Neural cell (in vitro differentiated cells): ENCODE data around the gene BRSK2. TPM values are rescaled to one million over a fixed set of nuclear protein-coding genes. Genes with fewer than 3 reads are reported as not detected.

Source experiments
- H2AFZ ChIP-seq: fragments of 200-600, 300-800 bp; sonication (generic), shearing (Covaris generic); 2 replicates; pipeline ENCODE4 v1.6.0; 2014; ENCODE audit warnings: low read depth, mild to moderate bottlenecking, antibody characterized with exemption, low read length, moderate library complexity
- H3F3A ChIP-seq: fragments of 200-600 bp; shearing (Covaris generic); 2 replicates; pipeline ENCODE4 v1.6.1; 2016; ENCODE audit warnings: mild to moderate bottlenecking, moderate library complexity, mixed read lengths, antibody characterized with exemption, low read length; ENCODE audit not compliant: insufficient read depth, poor library complexity, severe bottlenecking
- H3K27ac ChIP-seq: fragments of 200-600, 300-800 bp; sonication (generic), shearing (Covaris generic); 2 replicates; pipeline ENCODE4 v1.5.1; 2014; ENCODE audit warnings: mild to moderate bottlenecking, low read length, moderate library complexity
- H3K27me3 ChIP-seq: fragments of 300-800, 200-600 bp; sonication (generic), shearing (Covaris generic); 2 replicates; pipeline ENCODE4 v1.6.0; 2014; ENCODE audit warnings: mild to moderate bottlenecking, low read depth, low read length, moderate library complexity; ENCODE audit not compliant: insufficient read depth
- H3K36me3 ChIP-seq: fragments of 300-800, 200-600 bp; sonication (generic), shearing (Covaris generic); 2 replicates; pipeline ENCODE4 v1.5.1; 2014; ENCODE audit warnings: mild to moderate bottlenecking, antibody characterized with exemption, low read length, moderate library complexity; ENCODE audit not compliant: insufficient read depth
- H3K4me2 ChIP-seq: fragments of 300-800, 200-600 bp; sonication (generic), shearing (Covaris generic); 2 replicates; pipeline ENCODE4 v1.6.0; 2014; ENCODE audit warnings: mild to moderate bottlenecking, low read length
- H3K4me3 ChIP-seq: fragments of 300-800, 200-600 bp; sonication (generic), shearing (Covaris generic); 2 replicates; pipeline ENCODE4 v1.5.1; 2014; ENCODE audit warnings: mild to moderate bottlenecking, low read length, moderate library complexity
- H3K79me2 ChIP-seq: fragments of 200-600 bp; shearing (Covaris generic); replicated peaks from 2 replicates; pipeline ENCODE4 v1.6.0; 2014; ENCODE audit warnings: mild to moderate bottlenecking, low read length, moderate library complexity; ENCODE audit not compliant: insufficient read depth
- H3K9ac ChIP-seq: fragments of 300-800, 200-600 bp; sonication (generic), shearing (Covaris generic); 2 replicates; pipeline ENCODE4 v1.6.1; 2016; ENCODE audit warnings: mild to moderate bottlenecking, low read length, mixed read lengths
- H3K9me2 ChIP-seq: fragments of 200-600 bp; shearing (Covaris generic); 2 replicates; pipeline ENCODE4 v1.6.1; 2016; ENCODE audit warnings: mild to moderate bottlenecking, low read length, mixed read lengths; ENCODE audit not compliant: insufficient read depth
- H3K9me3 ChIP-seq: fragments of 200-600, 300-800 bp; sonication (generic), shearing (Covaris generic); 2 replicates; pipeline ENCODE4 v1.6.1; 2016; ENCODE audit warnings: mild to moderate bottlenecking, mixed run types, low read length, moderate library complexity, mixed read lengths
- H4K20me1 ChIP-seq: fragments of 200-600 bp; shearing (Covaris generic); 2 replicates; pipeline ENCODE4 v1.6.1; 2016; ENCODE audit warnings: mild to moderate bottlenecking, mixed run types; ENCODE audit not compliant: insufficient read depth
- EP300 ChIP-seq: fragments of 450-650 bp; conservative IDR thresholded peaks from 2 replicates; pipeline ENCODE4 v1.6.1; 2014; ENCODE audit warnings: antibody characterized with exemption, mild to moderate bottlenecking, moderate library complexity; ENCODE audit not compliant: poor library complexity, severe bottlenecking
- EZH2 ChIP-seq: fragments of 200-600, 300-800 bp; shearing (Covaris generic), sonication (generic); IDR thresholded peaks from 2 replicates; pipeline ENCODE4 v1.6.1; 2014; ENCODE audit warnings: antibody characterized with exemption, low read length, borderline replicate concordance, mild to moderate bottlenecking; ENCODE audit not compliant: insufficient read depth, poor library complexity, severe bottlenecking
- MXI1 ChIP-seq: fragments of 450-650 bp; conservative IDR thresholded peaks from 2 replicates; pipeline ENCODE4 v1.6.1; 2014; ENCODE audit warnings: antibody characterized with exemption, mild to moderate bottlenecking; ENCODE audit not compliant: poor library complexity, severe bottlenecking
- POLR2AphosphoS5 ChIP-seq: IDR thresholded peaks from 2 replicates; pipeline ENCODE4 v1.6.1; 2012
- RAD21 ChIP-seq: fragments of 450-650 bp; conservative IDR thresholded peaks from 2 replicates; pipeline ENCODE4 v1.6.1; 2014; ENCODE audit warnings: antibody characterized with exemption, mild to moderate bottlenecking, moderate library complexity
- SMC3 ChIP-seq: fragments of 450-650 bp; conservative IDR thresholded peaks from 2 replicates; pipeline ENCODE4 v1.6.1; 2014; ENCODE audit warnings: antibody characterized with exemption, mild to moderate bottlenecking, moderate library complexity; ENCODE audit not compliant: poor library complexity
- TAF1 ChIP-seq: IDR thresholded peaks from 2 replicates; pipeline ENCODE4 v1.6.1; 2012; ENCODE audit warnings: low read depth
- polyA plus RNA-seq: library from polyadenylated mRNA; depleted of rRNA; stranded (reverse); fragments of >200 nt; gene quantifications from 2 replicates; pipeline ENCODE4 v1.2.3, GENCODE V29; 2014
- TF ChIP-seq, protein P1 (sequence below): fragments of 450-650 bp; IDR thresholded peaks from 2 replicates; pipeline ENCODE4 v1.5.1; 2014; ENCODE audit warnings: antibody characterized with exemption, mild to moderate bottlenecking, moderate library complexity; ENCODE audit not compliant: poor library complexity, severe bottlenecking
- TF ChIP-seq, protein P2 (sequence below): IDR thresholded peaks from 2 replicates; pipeline ENCODE4 v1.6.1; 2012; ENCODE audit warnings: borderline replicate concordance

Gene BRSK2
- polyA plus RNA-seq, 1 donor from 2014 or later: 47.5 TPM

DNA sequence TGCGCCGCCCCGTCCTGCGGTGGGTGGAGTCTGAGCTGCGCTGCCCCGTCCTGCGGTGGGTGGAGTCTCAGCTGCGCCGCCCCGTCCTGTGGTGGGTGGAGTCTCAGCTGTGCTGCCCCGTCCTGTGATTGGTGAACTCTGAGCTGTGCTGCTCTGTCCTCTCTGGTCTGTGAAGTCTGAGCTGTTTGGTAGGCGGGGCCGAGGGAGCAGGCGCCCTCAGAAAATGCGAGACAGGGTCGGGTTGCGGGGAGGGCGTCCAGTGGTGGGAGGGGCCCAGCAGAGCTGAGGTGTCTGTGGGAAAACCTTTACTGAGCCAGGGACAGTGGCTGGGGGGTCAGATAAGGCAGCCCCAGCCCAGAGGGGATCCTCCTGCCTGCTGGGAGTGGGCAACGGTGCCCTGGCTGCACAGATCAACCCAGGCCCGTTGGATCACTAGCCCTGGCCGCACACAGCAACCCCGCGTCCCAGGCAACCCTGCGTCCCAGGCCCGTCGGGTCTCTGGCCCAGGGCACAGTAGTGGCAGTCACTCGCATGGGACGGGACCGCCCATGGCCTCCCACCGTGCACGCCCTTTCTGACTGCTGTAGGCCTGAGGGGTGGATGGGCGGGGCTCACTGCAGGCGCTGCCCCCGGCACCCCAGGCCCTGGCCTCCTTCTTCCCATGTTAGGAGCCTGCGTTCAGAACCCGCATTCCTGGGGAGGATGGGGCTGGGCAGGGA is 22.8 kb downstream of the BRSK2 start:
- Histone ChIP-seq H3K9ac (no peak overlapping the region), H3K4me2 (no peak overlapping the region), H4K20me1 (peaks cover 6% of the 10 kb centered on the region), H3F3A (no peaks in the 10 kb centered on the region), H3K79me2 (peaks cover 53% of the 10 kb centered on the region), H3K27ac (no peak overlapping the region), H3K9me3 (peaks cover 20% of the 10 kb centered on the region), H3K9me2 (no peaks in the 10 kb centered on the region), H3K4me3 (no peak overlapping the region), H3K36me3 (peaks cover 9% of the 10 kb centered on the region), H2AFZ (no peak overlapping the region), H3K27me3 (no peaks in the 10 kb centered on the region)
- TF ChIP-seq, protein P1, sequence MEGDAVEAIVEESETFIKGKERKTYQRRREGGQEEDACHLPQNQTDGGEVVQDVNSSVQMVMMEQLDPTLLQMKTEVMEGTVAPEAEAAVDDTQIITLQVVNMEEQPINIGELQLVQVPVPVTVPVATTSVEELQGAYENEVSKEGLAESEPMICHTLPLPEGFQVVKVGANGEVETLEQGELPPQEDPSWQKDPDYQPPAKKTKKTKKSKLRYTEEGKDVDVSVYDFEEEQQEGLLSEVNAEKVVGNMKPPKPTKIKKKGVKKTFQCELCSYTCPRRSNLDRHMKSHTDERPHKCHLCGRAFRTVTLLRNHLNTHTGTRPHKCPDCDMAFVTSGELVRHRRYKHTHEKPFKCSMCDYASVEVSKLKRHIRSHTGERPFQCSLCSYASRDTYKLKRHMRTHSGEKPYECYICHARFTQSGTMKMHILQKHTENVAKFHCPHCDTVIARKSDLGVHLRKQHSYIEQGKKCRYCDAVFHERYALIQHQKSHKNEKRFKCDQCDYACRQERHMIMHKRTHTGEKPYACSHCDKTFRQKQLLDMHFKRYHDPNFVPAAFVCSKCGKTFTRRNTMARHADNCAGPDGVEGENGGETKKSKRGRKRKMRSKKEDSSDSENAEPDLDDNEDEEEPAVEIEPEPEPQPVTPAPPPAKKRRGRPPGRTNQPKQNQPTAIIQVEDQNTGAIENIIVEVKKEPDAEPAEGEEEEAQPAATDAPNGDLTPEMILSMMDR: no peak
- no peak for TF ChIP-seq POLR2AphosphoS5
- TF ChIP-seq SMC3: no peak
- TF ChIP-seq RAD21: no peak
- no peak for TF ChIP-seq MXI1
- no peak for TF ChIP-seq EZH2
- TF ChIP-seq, protein P2, sequence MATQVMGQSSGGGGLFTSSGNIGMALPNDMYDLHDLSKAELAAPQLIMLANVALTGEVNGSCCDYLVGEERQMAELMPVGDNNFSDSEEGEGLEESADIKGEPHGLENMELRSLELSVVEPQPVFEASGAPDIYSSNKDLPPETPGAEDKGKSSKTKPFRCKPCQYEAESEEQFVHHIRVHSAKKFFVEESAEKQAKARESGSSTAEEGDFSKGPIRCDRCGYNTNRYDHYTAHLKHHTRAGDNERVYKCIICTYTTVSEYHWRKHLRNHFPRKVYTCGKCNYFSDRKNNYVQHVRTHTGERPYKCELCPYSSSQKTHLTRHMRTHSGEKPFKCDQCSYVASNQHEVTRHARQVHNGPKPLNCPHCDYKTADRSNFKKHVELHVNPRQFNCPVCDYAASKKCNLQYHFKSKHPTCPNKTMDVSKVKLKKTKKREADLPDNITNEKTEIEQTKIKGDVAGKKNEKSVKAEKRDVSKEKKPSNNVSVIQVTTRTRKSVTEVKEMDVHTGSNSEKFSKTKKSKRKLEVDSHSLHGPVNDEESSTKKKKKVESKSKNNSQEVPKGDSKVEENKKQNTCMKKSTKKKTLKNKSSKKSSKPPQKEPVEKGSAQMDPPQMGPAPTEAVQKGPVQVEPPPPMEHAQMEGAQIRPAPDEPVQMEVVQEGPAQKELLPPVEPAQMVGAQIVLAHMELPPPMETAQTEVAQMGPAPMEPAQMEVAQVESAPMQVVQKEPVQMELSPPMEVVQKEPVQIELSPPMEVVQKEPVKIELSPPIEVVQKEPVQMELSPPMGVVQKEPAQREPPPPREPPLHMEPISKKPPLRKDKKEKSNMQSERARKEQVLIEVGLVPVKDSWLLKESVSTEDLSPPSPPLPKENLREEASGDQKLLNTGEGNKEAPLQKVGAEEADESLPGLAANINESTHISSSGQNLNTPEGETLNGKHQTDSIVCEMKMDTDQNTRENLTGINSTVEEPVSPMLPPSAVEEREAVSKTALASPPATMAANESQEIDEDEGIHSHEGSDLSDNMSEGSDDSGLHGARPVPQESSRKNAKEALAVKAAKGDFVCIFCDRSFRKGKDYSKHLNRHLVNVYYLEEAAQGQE: no peak
- TF ChIP-seq TAF1: no peak
- TF ChIP-seq EP300: no peak

DNA sequence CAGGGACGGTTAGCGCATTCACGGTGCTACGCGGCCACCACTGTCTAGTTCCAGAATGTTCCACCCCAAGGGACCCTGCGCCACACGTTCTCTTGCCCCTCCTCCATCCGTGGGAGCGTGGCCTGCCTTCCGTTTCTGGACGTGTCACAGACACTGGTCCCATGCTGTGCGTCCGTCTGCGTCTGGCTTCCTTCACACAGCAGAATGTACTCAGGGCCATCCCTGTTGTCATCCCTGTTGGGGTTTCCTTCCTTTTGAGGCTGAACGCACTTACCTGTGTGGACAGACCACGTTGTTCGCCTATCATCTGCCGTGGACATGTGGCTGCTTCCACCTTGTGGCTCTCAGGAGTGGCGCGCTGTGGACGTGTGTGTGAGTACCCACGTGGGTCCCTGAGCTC is 24.9 kb downstream of the BRSK2 start:
- H3K36me3 ChIP-seq: peaks cover 9% of the 10 kb centered on the region
- H3K4me3 ChIP-seq: no peak overlapping the region
- H3K9ac ChIP-seq: no peak overlapping the region
- no peak overlapping the region for H2AFZ ChIP-seq
- H3K4me2 ChIP-seq: no peak overlapping the region
- H3K9me3 ChIP-seq: peaks cover 22% of the 10 kb centered on the region
- H3K27ac ChIP-seq: no peak overlapping the region
- H3K9me2 ChIP-seq: no peaks in the 10 kb centered on the region
- no peaks in the 10 kb centered on the region for H3F3A ChIP-seq
- H4K20me1 ChIP-seq: no peaks in the 10 kb centered on the region
- TF ChIP-seq POLR2AphosphoS5 (no peak), RAD21 (no peak), EZH2 (no peak), SMC3 (no peak), EP300 (no peak), MXI1 (no peak), TAF1 (no peak)
- TF ChIP-seq, protein P1: no peak
- TF ChIP-seq, protein P2: no peak
- H3K27me3 ChIP-seq: no peaks in the 10 kb centered on the region
- H3K79me2 ChIP-seq: peaks cover 53% of the 10 kb centered on the region
